Uterus (tissue), 2 donors: ENCODE measurements around the gene PUM2.

Experiments used
- POLR2A ChIP-seq, 2 donors: fragments of 450-650 bp; IDR thresholded peaks; one replicate each; pipeline ENCODE4 v1.6.1; 2016; ENCODE audit warnings: antibody characterized with exemption in 2 of 2, mild to moderate bottlenecking in 1 of 2, moderate library complexity in 1 of 2
- TF ChIP-seq, protein P1 (sequence below), 4 experiments: fragments of 200-600 bp in 2 of 4; fragments of 450-650 bp in 2 of 4; sonication (generic) in 2 of 4; IDR thresholded peaks; one replicate each; pipeline ENCODE4 v1.5.1; 2016 to 2019; ENCODE audit warnings: antibody characterized with exemption in 4 of 4, mild to moderate bottlenecking in 2 of 4, moderate library complexity in 1 of 4

- TF ChIP-seq POLR2A (IDR thresholded peaks at IDR 0.05), result no peak
- TF ChIP-seq, protein P1, sequence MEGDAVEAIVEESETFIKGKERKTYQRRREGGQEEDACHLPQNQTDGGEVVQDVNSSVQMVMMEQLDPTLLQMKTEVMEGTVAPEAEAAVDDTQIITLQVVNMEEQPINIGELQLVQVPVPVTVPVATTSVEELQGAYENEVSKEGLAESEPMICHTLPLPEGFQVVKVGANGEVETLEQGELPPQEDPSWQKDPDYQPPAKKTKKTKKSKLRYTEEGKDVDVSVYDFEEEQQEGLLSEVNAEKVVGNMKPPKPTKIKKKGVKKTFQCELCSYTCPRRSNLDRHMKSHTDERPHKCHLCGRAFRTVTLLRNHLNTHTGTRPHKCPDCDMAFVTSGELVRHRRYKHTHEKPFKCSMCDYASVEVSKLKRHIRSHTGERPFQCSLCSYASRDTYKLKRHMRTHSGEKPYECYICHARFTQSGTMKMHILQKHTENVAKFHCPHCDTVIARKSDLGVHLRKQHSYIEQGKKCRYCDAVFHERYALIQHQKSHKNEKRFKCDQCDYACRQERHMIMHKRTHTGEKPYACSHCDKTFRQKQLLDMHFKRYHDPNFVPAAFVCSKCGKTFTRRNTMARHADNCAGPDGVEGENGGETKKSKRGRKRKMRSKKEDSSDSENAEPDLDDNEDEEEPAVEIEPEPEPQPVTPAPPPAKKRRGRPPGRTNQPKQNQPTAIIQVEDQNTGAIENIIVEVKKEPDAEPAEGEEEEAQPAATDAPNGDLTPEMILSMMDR (IDR thresholded peaks at IDR 0.05), result no peak
Measured at GRCh38 chr2:20247084-20247483, 103.6 kb downstream of the PUM2 start.
